Mucosa of stomach (tissue), 1 donor: Measurements from ENCODE around the gene CFAP73.

ENCODE experiments used
- H3K27me3 ChIP-seq: one replicate; pipeline ENCODE4 v1.7.0; 2013; ENCODE audit warnings: mild to moderate bottlenecking, low read length; ENCODE audit not compliant: control insufficient read depth, insufficient read depth
- H3K36me3 ChIP-seq: one replicate; pipeline ENCODE4 v1.7.0; 2013; ENCODE audit warnings: low read length; ENCODE audit not compliant: control insufficient read depth, insufficient read depth
- H3K4me1 ChIP-seq: one replicate; pipeline ENCODE4 v1.7.0; 2013; ENCODE audit warnings: mild to moderate bottlenecking, low read length; ENCODE audit not compliant: control insufficient read depth, insufficient read depth
- H3K4me3 ChIP-seq: one replicate; pipeline ENCODE4 v1.7.0; 2013; ENCODE audit warnings: low read length
- H3K9ac ChIP-seq: one replicate; pipeline ENCODE4 v1.7.0; 2013; ENCODE audit warnings: mild to moderate bottlenecking, low read length, moderate library complexity
- H3K9me3 ChIP-seq: one replicate; pipeline ENCODE4 v1.7.0; 2013; ENCODE audit warnings: mild to moderate bottlenecking, low read length, moderate library complexity; ENCODE audit not compliant: control insufficient read depth
- donor health status: Pancreatic carcinoma.

The CFAP73 gene

DNA sequence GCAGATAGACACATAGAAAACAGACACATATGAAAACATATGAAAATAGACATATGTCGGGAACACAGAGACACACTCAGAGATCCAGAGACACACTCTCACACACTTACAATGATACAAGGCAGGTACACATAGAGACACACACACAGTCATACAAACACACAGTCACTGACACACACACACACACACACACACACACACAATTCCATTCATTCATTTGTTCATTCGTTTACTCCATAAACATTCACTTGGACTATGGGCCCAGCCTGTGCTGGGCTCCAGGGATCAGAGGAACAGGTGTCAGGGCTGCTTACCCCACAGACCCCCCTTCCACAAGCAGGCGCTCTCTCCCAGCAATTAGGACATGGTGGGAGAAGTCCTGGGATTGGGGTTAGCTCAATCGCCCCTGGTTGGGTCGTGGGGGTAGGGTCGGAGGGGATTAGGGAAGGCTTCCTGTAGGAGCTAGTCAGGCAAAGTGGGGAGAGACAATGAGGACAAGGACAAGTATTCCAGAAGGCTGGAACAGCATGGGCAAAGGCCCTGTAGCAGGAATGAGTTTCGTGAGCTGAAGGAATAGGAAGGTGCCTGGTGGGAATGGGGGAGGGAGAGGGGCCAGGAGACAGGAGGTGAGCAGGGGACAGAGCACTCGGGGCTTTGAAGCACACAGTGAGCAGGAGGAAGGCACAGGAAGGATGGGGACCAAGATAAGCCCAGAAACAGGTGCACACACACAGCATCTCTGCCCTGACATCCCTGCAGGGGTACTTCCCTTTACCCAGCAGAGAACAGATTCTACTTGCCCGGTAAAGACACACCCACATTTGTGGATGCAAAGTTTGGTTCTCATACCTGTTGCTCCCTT lies 20.5 kb upstream of the CFAP73 start:
- H3K9me3 ChIP-seq, result no peaks in the 10 kb centered on the region
- H3K4me1 ChIP-seq, result peaks cover 23% of the 10 kb centered on the region
- no peaks in the 10 kb centered on the region for H3K36me3 ChIP-seq
- H3K27me3 ChIP-seq, result no peaks in the 10 kb centered on the region
- H3K9ac ChIP-seq, result no peak overlapping the region
- H3K4me3 ChIP-seq, result no peak overlapping the region

DNA sequence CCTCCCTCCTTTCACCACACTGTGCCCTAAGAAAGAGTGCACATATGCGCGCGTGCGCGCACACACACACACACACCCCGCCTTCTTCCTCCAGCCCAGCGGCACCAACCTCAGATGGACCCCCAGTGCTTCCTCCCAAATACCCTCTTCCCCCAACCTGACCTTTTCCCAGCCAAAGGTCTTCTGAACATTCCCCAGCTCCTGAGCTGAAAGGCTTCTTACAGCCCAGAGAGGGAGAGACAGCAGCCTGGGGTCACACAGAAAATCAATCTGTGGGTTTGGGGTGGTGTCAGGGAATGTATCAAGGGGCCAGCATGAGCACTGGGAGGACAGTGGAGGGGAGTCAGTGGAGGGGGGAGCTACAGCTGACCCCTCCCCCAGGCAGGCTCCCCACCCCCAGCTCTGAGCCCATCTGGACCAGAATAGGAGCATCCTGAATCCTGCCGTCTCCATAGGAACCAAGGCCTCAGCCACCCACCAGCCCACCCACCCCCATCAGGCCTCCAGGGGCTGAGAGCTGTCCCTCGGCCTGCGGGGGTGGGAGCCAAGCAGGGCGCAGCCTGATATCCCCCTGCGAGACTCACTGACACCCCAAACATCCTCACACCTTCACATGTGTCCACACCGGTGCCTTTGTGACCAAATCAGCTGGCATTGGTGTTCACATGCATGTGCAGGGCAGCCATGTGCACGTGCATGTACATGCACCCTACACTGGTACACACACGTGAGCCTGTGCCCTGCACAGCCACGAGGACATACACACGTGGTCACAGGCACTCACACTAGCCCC lies 19.7 kb upstream of the CFAP73 start:
- Histone ChIP-seq H3K9ac (no peak overlapping the region), H3K27me3 (no peaks in the 10 kb centered on the region)

DNA sequence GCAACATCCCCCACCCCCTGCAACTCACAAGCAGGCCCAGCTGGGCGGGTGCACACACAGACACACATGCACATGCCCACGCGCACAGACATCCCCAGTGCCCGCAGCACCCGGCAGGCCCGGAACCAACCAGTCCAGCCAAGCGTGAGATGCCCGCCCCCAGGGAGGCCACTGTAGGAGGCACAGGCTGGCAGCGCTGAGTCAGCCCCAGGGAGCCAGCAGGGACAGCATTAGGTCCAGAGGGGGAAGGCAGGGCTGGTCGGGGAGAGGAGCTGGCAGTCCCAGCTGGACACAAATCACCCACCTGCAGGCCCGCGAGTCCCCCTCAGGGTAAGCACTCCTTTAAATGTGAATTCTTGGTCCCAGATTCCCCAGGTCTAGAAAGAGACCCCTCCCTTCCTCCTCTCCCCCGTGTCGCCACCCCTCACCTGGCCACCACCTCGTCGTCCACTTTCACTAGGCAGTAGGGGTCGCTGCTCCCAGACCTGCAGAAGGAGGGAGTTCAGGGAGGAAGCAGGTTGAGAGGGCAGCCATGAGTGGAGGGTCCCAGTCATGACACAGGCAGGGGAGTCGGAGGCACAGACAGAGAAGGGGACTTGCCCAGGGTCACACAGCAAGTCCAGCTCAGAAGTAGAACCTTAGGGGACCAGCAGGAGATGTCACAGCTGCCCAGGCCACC lies 18.9 kb upstream of the CFAP73 start:
- Histone ChIP-seq H3K36me3 (no peaks in the 10 kb centered on the region), H3K4me1 (peaks cover 27% of the 10 kb centered on the region), H3K9ac (no peak overlapping the region), H3K27me3 (no peaks in the 10 kb centered on the region), H3K9me3 (no peaks in the 10 kb centered on the region), H3K4me3 (no peak overlapping the region)

More for the DNA sequence above, 19.7 kb upstream of the CFAP73 start:
- no peaks in the 10 kb centered on the region for H3K9me3 ChIP-seq
- H3K4me1 ChIP-seq, result peaks cover 27% of the 10 kb centered on the region
- H3K36me3 ChIP-seq, result no peaks in the 10 kb centered on the region
- no peak overlapping the region for H3K4me3 ChIP-seq

DNA sequence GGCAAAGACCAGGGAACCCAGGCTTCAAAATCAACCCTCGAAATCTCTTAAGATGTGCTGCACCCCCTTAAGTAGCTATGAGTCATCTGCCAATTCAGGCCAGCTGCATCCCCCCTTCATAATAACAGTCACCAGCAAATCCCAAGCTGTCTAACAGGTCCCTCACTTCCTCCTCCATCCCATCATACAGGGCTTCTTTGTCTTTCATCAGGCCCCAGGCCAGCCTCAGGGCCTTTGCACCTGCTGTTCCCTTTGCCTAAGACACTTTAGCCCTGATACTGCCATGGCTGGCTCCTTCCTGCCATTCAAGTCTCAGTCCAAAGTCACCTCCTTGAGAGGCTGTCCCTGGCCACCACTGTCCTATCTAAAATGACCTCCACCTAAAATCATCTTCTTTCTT lies 18.0 kb upstream of the CFAP73 start:
- H3K4me1 ChIP-seq, result peaks cover 35% of the 10 kb centered on the region

DNA sequence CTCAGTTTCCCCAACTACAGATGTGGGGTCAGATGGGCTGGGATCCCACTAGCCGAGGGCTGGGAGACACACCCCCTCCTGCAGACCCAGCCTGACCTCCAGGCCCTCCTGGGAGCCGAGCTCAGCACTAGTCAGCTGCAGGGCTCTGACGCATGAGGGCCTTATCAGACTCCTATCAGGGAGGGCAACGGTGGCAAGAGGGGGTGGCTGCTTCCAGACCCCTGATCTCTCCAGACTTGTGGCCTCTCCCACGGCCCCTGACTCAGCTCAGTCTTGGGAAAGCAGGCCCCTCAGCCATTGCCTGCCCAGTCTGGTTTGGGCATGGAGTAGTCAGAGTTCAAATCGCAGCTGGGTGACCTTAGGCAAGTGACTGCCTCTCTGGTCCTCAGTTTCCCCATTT lies 16.5 kb upstream of the CFAP73 start:
- no peaks in the 10 kb centered on the region for H3K36me3 ChIP-seq
- no peak overlapping the region for H3K9ac ChIP-seq
- no peaks in the 10 kb centered on the region for H3K9me3 ChIP-seq
- H3K4me1 ChIP-seq, result peaks cover 46% of the 10 kb centered on the region
- no peaks in the 10 kb centered on the region for H3K27me3 ChIP-seq
- no peak overlapping the region for H3K4me3 ChIP-seq

More for the DNA sequence above, 18.0 kb upstream of the CFAP73 start:
- no peaks in the 10 kb centered on the region for H3K27me3 ChIP-seq
- no peaks in the 10 kb centered on the region for H3K9me3 ChIP-seq
- H3K9ac ChIP-seq, result no peak overlapping the region
- no peak overlapping the region for H3K4me3 ChIP-seq
- no peaks in the 10 kb centered on the region for H3K36me3 ChIP-seq

DNA sequence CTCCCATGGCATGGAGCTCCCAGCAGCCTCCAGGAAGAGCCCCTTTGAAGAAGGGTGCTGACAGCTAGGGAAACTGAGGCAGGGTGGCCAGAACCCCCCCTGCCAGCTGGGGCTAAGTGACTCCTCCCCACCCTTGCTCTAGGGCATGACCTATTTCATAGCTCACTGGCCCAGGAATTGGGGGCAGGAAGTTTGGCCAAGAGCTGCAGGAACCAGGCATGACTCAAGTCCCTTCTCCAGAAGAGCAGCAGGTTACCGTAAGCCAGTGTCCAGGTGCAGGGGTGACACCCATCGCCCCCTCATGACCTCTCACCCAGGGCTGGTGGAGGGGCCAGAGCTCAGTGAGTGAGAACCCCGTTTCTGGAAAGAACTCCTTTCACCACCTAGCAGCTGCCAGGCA lies 15.9 kb upstream of the CFAP73 start:
- Histone ChIP-seq H3K4me1 (peaks cover 53% of the 10 kb centered on the region), H3K9me3 (no peaks in the 10 kb centered on the region), H3K27me3 (no peaks in the 10 kb centered on the region), H3K9ac (peak overlapping the region; percentile 79), H3K4me3 (peak overlapping the region; percentile 66), H3K36me3 (no peaks in the 10 kb centered on the region)

DNA sequence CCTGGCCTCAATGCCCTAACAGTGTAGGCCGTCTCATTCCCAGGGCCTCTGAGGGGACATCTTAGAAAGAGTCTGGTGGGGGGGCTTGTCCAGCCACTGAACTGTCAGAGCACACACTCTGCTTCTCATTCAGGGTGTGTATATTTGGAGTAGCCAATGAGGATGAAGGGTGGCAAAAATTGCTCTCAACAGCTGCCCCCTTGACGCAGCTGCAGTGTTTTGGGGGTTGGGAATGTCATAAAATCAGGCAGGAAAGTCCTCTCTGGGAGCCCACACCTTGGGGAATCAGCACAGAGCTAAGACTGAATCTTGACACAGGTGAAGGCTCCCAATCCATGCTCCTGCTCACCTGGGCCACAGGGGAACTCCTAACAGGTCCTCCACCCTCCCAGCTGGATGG lies 15.5 kb upstream of the CFAP73 start:
- no peaks in the 10 kb centered on the region for H3K27me3 ChIP-seq
- peaks cover 56% of the 10 kb centered on the region for H3K4me1 ChIP-seq
- H3K9me3 ChIP-seq, result no peaks in the 10 kb centered on the region
- no peaks in the 10 kb centered on the region for H3K36me3 ChIP-seq
- H3K4me3 ChIP-seq, result peak overlapping the region; percentile 66
- H3K9ac ChIP-seq, result peak overlapping the region; percentile 79

DNA sequence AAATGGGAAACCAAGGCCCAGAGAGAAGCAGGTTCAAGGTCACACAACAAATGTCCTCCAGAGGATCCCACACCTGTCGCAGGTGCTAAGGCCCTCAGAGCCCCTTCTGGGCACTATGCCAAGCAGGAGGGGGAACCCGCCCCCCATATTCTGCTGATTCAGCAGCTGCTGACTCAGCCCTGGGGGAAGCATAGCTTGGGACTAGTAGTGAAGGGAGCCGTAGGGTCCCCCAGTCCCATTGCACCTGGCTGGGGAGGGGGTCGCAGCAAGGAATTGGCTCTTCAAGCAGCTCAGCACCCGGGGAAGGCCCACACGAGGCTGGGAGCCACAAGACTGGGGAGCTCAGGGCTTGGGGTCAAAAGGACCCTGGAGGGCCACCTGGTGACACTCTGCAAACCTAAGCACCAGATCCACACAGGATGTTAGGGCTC lies 15.0 kb upstream of the CFAP73 start:
- H3K9me3 ChIP-seq, result no peaks in the 10 kb centered on the region
- peaks cover 56% of the 10 kb centered on the region for H3K4me1 ChIP-seq
- H3K36me3 ChIP-seq, result no peaks in the 10 kb centered on the region
- H3K27me3 ChIP-seq, result no peaks in the 10 kb centered on the region
- H3K4me3 ChIP-seq, result peak overlapping the region; percentile 66
- H3K9ac ChIP-seq, result peak overlapping the region; percentile 79

DNA sequence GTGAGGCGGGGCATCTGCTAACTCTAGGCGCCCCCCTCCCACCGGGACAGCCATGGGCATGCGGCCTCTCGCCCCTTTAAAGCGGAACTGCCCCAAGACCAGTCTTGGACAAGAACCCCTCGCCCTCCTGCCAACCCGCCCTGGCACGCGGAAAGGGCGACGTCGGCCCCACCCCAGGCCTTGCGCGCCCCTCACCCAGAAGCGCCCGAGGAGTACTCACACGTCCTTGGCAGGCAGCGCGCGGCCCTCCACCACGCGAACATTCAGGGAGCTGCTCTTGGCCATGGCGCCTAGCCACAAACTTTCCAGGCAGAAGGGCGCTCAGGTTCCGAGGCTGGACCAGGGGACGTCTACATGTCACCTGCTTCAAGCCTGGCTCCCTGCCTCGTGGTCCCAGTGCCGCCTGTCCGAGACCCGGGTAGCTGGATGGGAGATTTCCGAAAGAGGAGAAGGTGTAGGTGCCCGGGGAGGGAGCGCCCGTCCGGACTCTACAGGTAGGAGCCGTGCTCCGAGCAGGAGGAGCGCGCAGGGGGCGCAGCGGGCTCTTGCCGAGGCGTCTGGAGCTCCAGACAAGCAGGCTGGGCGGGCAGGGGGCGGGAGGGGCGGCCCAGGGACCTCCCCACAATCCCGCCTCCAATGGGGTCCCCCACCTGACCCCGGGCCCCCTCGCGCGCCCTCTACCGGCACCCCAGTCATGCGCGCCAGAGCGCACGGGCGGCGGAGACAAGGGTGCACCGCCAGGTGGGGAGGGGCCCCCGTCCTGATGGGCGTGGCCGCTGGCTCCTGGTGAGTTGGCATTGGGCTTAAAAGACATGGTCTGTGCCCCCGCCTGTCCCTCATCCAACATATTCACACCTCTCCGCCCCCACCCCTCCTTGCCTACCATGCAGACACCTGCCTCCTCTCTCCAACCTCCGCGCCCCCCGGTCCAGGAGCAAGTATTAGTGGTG lies 14.1 kb upstream of the CFAP73 start, which contains the start of gene RASAL1:
Gene RASAL1, minus strand, starts transcription at position 584 of the 950 bp plus-strand sequence. Its CDS starts 299 bp downstream, at position 285.
- peak within 1 kb of the TSS; percentile 79 for H3K9ac ChIP-seq

DNA sequence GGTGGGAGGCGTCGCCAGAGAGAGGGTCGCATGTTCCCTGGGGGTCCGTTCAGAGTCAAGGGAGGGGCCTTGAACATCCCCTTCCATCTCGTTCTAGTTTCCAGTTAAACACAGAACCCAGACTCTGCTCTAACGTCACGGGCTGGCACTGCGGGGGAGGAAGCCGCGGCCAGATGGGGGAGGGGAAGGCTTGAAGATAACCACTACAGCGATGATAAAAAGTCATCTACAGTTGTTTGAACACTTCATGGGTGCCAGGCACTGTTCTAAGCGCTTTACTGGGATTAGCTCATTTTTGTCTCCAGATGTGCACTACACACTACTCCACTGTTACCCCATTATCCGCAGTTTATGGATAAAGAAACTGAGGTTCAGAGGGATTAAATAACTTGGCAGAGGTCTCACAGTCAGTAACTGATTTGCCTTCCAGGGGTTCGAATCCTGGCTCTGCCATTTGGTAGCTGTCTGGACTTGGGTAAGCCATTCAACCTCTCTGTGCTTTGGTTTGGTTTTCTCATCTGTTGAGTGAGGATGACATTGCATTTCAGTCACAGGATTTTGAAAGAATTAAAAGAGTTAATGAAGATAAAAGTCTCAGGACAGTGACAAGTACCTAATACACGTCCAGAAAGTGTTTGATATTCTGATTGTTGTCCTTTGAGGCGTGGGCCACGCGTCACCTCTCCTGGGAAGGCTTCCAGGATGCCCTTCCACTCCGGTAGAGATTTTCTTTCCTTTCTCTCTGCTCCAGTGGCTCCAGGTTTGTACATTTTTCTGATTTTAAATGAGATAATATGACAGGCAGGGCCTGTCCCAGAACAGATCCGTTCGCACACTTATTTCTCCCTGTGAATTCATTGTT lies 13.2 kb upstream of the CFAP73 start:
- H3K4me1 ChIP-seq, result peaks cover 61% of the 10 kb centered on the region
- H3K36me3 ChIP-seq, result no peaks in the 10 kb centered on the region
- H3K9me3 ChIP-seq, result no peaks in the 10 kb centered on the region
- peak overlapping the region; percentile 70 for H3K9ac ChIP-seq
- no peaks in the 10 kb centered on the region for H3K27me3 ChIP-seq
- H3K4me3 ChIP-seq, result peak overlapping the region; percentile 22

More for the DNA sequence above, 14.1 kb upstream of the CFAP73 start, which contains the start of gene RASAL1:
- Histone ChIP-seq H3K4me1 (peaks cover 56% of the 10 kb centered on the region), H3K27me3 (no peaks in the 10 kb centered on the region), H3K36me3 (no peaks in the 10 kb centered on the region), H3K4me3 (peak within 1 kb of the TSS; percentile 66), H3K9me3 (no peaks in the 10 kb centered on the region)
